ENCODE data around the gene TDRD12. TPM values are rescaled to one million over a fixed set of nuclear protein-coding genes. Genes with fewer than 3 reads are reported as not detected.

Gene TDRD12
- total RNA-seq, 1 experiment from 2014 or later = 1.3 TPM

DNA sequence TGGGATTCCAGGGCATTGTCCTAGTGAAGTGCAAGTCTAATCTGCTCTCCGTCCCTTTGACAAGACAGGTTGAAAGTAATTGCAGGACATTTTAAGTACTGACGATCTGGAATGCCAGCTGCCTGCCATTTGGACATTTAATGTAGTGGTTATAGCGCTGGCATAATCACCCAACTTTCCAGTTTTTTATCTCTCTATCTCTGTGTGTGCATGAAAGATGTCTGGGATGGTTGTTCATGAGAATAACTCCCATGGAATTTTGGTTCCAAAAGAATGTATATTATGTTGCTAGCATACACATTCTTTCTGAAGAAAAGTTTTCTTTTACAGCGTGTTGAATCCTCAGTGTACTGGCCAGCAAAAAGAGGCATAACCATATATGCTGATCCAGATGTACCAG, 53.6 kb downstream of the TDRD12 start:
- no peak for DNase-seq
- H3K36me3 Mint-ChIP-seq (ENCODE audit: insufficient read depth in 1 of 3, low read depth in 3 of 3) = no peaks in the 10 kb centered on the region
- no peak overlapping the region for H4K8ac ChIP-seq (replicated peaks; ENCODE audit: insufficient read length, low read depth, low read length)
- H4K5ac ChIP-seq (ENCODE audit: insufficient read length, low read depth, low read length) = no peak overlapping the region
- no peaks in the 10 kb centered on the region for H3K9me3 ChIP-seq (ENCODE audit: control insufficient read depth, low read depth, low read length)
- peaks cover 2% of the 10 kb centered on the region in 2 experiments; a peak in 3 of 5 replicates for H3K9me3 Mint-ChIP-seq
- no peak overlapping the region for H3K27ac Mint-ChIP-seq
- H3K18ac ChIP-seq (ENCODE audit: insufficient read length, low read depth, low read length) = no peak overlapping the region
- no peak overlapping the region for H3K56ac ChIP-seq (ENCODE audit: insufficient read length, low read depth, low read length)
- H2BK20ac ChIP-seq (ENCODE audit: low read depth, low read length, poor library complexity, severe bottlenecking) = no peak overlapping the region
- WGBS (ENCODE audit: extremely low coverage, insufficient read length, low lambda C conversion rate) = no CpG with 5 or more reads among the region's 4 CpGs
- H3K4me3 Mint-ChIP-seq = no peak overlapping the region
- no peak overlapping the region for H2AFZ ChIP-seq (ENCODE audit: low read length)
- H3K14ac ChIP-seq (ENCODE audit: insufficient read depth, low read length) = no peak overlapping the region
- H2BK12ac ChIP-seq (ENCODE audit: insufficient read length, low read depth, low read length) = no peak overlapping the region
- no peak overlapping the region for H4K91ac ChIP-seq (ENCODE audit: insufficient read length, low read depth, low read length)
- H3K4me1 ChIP-seq (ENCODE audit: insufficient read depth, low read length) = no peaks in the 10 kb centered on the region
- H3K4me1 Mint-ChIP-seq = 0 out of 4 replicates have a peak, but pooled peaks cover 0 to 2% of the 10 kb centered on the region in 2 experiments
- H3K79me2 ChIP-seq (ENCODE audit: insufficient read depth, low read length) = no peaks in the 10 kb centered on the region
- H3K9ac ChIP-seq (ENCODE audit: extremely low read depth, insufficient read length, low read length) = no peak overlapping the region
- H2BK15ac ChIP-seq (ENCODE audit: low read depth, low read length) = no peak overlapping the region
- H2BK5ac ChIP-seq (ENCODE audit: insufficient read length, low read length) = no peak overlapping the region
- no peaks in the 10 kb centered on the region for H4K20me1 ChIP-seq (ENCODE audit: control insufficient read depth, insufficient read depth, insufficient read length)
- no peak overlapping the region for H3T11ph ChIP-seq (ENCODE audit: low read length)
- peaks cover 2% of the 10 kb centered on the region for H3K23me2 ChIP-seq (ENCODE audit: insufficient read length, low read depth, low read length, poor library complexity, severe bottlenecking)
- H3K23ac ChIP-seq (ENCODE audit: insufficient read length, low read depth, low read length) = no peak overlapping the region
- H3K27me3 Mint-ChIP-seq (ENCODE audit: low read depth) = no peaks in the 10 kb centered on the region
- H2BK120ac ChIP-seq (ENCODE audit: low read depth, low read length, poor library complexity, severe bottlenecking) = no peak overlapping the region
- no peak overlapping the region for H3K4ac ChIP-seq (ENCODE audit: low read depth, low read length)
- no peaks in the 10 kb centered on the region for H3K79me1 ChIP-seq (ENCODE audit: insufficient read depth, low read depth, low read length, poor library complexity, severe bottlenecking)
- no peaks in the 10 kb centered on the region for H3K27me3 ChIP-seq (ENCODE audit: insufficient read depth, low read length)
- TF ChIP-seq, protein P1, sequence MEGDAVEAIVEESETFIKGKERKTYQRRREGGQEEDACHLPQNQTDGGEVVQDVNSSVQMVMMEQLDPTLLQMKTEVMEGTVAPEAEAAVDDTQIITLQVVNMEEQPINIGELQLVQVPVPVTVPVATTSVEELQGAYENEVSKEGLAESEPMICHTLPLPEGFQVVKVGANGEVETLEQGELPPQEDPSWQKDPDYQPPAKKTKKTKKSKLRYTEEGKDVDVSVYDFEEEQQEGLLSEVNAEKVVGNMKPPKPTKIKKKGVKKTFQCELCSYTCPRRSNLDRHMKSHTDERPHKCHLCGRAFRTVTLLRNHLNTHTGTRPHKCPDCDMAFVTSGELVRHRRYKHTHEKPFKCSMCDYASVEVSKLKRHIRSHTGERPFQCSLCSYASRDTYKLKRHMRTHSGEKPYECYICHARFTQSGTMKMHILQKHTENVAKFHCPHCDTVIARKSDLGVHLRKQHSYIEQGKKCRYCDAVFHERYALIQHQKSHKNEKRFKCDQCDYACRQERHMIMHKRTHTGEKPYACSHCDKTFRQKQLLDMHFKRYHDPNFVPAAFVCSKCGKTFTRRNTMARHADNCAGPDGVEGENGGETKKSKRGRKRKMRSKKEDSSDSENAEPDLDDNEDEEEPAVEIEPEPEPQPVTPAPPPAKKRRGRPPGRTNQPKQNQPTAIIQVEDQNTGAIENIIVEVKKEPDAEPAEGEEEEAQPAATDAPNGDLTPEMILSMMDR (conservative IDR thresholded peaks at IDR 0.05) = no peak
- H3K27ac ChIP-seq (ENCODE audit: insufficient read length, low read depth, low read length) = no peak overlapping the region
- H3K4me2 ChIP-seq (ENCODE audit: insufficient read depth, insufficient read length, low read length) = no peak overlapping the region
- H2AK5ac ChIP-seq (ENCODE audit: insufficient read length, low read length) = no peak overlapping the region

All from H9 (cell line).